HCT116 (cell line): Measurements from ENCODE around the gene CD164L2. TPM values are rescaled to one million over a fixed set of nuclear protein-coding genes. Genes with fewer than 3 reads are reported as not detected.
A peak's percentile ranks its signal among the peaks of the same experiment; 100 is the strongest.

Experiments
- ATAC-seq: fragments of 200-7000 bp; cut with Tn5 transposase; 2 replicates; pipeline ENCODE4 v1.9.1; 2020; ENCODE audit warnings: mild to moderate bottlenecking, moderate library complexity
- BruUV-seq: library from RNA; stranded (reverse); fragments of 400-500 nt; replicated peaks from 2 replicates; lab custom pipeline; 2021; lab: Mats Ljungman, UMichigan
- CTCF ChIA-PET: fragments of 300-600 bp; sonication (Branson Sonifier 250); formaldehyde crosslinking; loops from one replicate; lab custom pipeline; 2021; ENCODE audit warnings: antibody characterized with exemption; lab: Charles Lee
- POLR2A ChIA-PET: fragments of 300-600, 350-600 bp; sonication (Branson Sonifier 250); formaldehyde crosslinking; loops from one replicate; lab custom pipeline; 2021; ENCODE audit warnings: antibody characterized with exemption; lab: Charles Lee
- RAD21 ChIA-PET, 2 experiments: fragments of 300-600 bp; sonication (Branson Sonifier 250); formaldehyde crosslinking; loops; one replicate each; lab custom pipeline; 2023; ENCODE audit warnings: low total read pairs in 2 of 2; ENCODE audit not compliant: uncharacterized antibody in 2 of 2, unreplicated experiment in 2 of 2, low non-redundant PET in 1 of 2; lab: Charles Lee
- DNase-seq: peaks from one replicate; pipeline ENCODE4 v3.0.0-alpha.2; 2010; ENCODE audit warnings: low read depth, low spot score
- H2AFZ ChIP-seq: fragments of 200-600 bp; shearing (Covaris generic), sonication (generic); 2 replicates; pipeline ENCODE4 v1.6.1; 2017; ENCODE audit warnings: low read depth, mixed run types, mixed read lengths, antibody characterized with exemption, low read length; ENCODE audit not compliant: poor library complexity, severe bottlenecking
- H3K27ac ChIP-seq: 2 replicates; pipeline ENCODE4 v1.5.1; 2012; ENCODE audit warnings: low read depth, low read length
- H3K27me3 ChIP-seq: fragments of 200-600 bp; sonication (generic); 2 replicates; pipeline ENCODE4 v1.6.1; 2016; ENCODE audit warnings: mixed run types, low read length, mixed read lengths; ENCODE audit not compliant: insufficient read depth
- H3K36me3 ChIP-seq, 2 experiments: fragments of 200-500 bp in 1 of 2; fragments of 200-600 bp in 1 of 2; sonication (Bioruptor generic) in 1 of 2; sonication (generic) in 1 of 2; 2 replicates each; pipeline versions ENCODE4 v1.5.1 to v1.6.1; 2014 to 2016; ENCODE audit warnings: low read length in 2 of 2, inconsistent platforms in 1 of 2, mixed read lengths in 1 of 2, mixed run types in 1 of 2; ENCODE audit not compliant: insufficient read depth in 2 of 2, control insufficient read depth in 1 of 2
- H3K4me1 ChIP-seq, 2 experiments: fragments of 200-600 bp in 1 of 2; sonication (generic) in 1 of 2; 2 replicates each; pipeline versions ENCODE4 v1.5.1 to v1.6.1; 2012 to 2017; ENCODE audit warnings: low read length in 2 of 2, inconsistent platforms in 1 of 2, mild to moderate bottlenecking in 1 of 2, mixed read lengths in 1 of 2, mixed run types in 1 of 2, moderate library complexity in 1 of 2; ENCODE audit not compliant: insufficient read depth in 2 of 2, control insufficient read depth in 1 of 2
- H3K4me2 ChIP-seq: fragments of 200-600 bp; sonication (generic); 2 replicates; pipeline ENCODE4 v1.6.1; 2017; ENCODE audit warnings: mixed run types, low read length, mixed read lengths
- H3K4me3 ChIP-seq, 2 experiments: fragments of 200-600 bp in 1 of 2; sonication (generic) in 1 of 2; replicated peaks in 1 of 2; 2 replicates each; pipeline ENCODE4 v1.5.1; 2011 to 2016; ENCODE audit warnings: low read length in 2 of 2, control low read depth in 1 of 2, low read depth in 1 of 2, mild to moderate bottlenecking in 1 of 2, mixed read lengths in 1 of 2, mixed run types in 1 of 2
- H3K79me2 ChIP-seq: fragments of 200-600 bp; sonication (generic); 2 replicates; pipeline ENCODE4 v1.6.1; 2017; ENCODE audit warnings: mild to moderate bottlenecking, mixed run types, low read length, moderate library complexity, mixed read lengths; ENCODE audit not compliant: insufficient read depth
- H3K9ac ChIP-seq: fragments of 200-600 bp; sonication (generic); 2 replicates; pipeline ENCODE4 v1.6.1; 2016; ENCODE audit warnings: low read length, mixed read lengths
- H3K9me2 ChIP-seq: fragments of 200-600 bp; sonication (generic), shearing (Covaris generic); 2 replicates; pipeline ENCODE4 v1.6.1; 2017; ENCODE audit warnings: mixed run types, mild to moderate bottlenecking, moderate library complexity; ENCODE audit not compliant: insufficient read depth
- H3K9me3 ChIP-seq, 2 experiments: fragments of 200-500 bp in 1 of 2; fragments of 200-600 bp in 1 of 2; sonication (Bioruptor generic) in 1 of 2; sonication (generic) in 1 of 2; 2 replicates each; pipeline ENCODE4 v1.6.1; 2014 to 2017; ENCODE audit warnings: low read length in 2 of 2, mixed read lengths in 2 of 2, inconsistent platforms in 1 of 2, low read depth in 1 of 2, mild to moderate bottlenecking in 1 of 2, mixed run types in 1 of 2, moderate library complexity in 1 of 2; ENCODE audit not compliant: control insufficient read depth in 1 of 2, insufficient read depth in 1 of 2
- H4K20me1 ChIP-seq: fragments of 200-600 bp; sonication (generic), shearing (Covaris generic); 2 replicates; pipeline ENCODE4 v1.6.1; 2017; ENCODE audit warnings: mixed run types, mild to moderate bottlenecking, moderate library complexity; ENCODE audit not compliant: insufficient read depth
- FOSL1 ChIP-seq: IDR thresholded peaks from 2 replicates; pipeline ENCODE4 v1.6.1; 2012; ENCODE audit warnings: low read depth
- POLR2A ChIP-seq: IDR thresholded peaks from 2 replicates; pipeline ENCODE4 v1.7.0; 2011; ENCODE audit warnings: borderline replicate concordance; ENCODE audit not compliant: insufficient read depth, insufficient read length; ENCODE audit errors: extremely low read depth
- POLR2AphosphoS5 ChIP-seq: IDR thresholded peaks from 2 replicates; pipeline ENCODE4 v1.6.1; 2011; ENCODE audit warnings: mild to moderate bottlenecking, low read depth, low read length, moderate library complexity
- REST ChIP-seq: IDR thresholded peaks from 2 replicates; pipeline ENCODE4 v1.6.1; 2012; ENCODE audit warnings: low read depth
- SP1 ChIP-seq: IDR thresholded peaks from 2 replicates; pipeline ENCODE4 v1.6.1; 2012; ENCODE audit warnings: low read depth
- ZNF274 ChIP-seq: fragments of 200-500 bp; sonication (Bioruptor generic); IDR thresholded peaks from 2 replicates; pipeline ENCODE4 v1.6.1; 2014; ENCODE audit warnings: mild to moderate bottlenecking, low read depth, low read length, inconsistent platforms
- intact Hi-C: fragments of 100-400 bp; cut with micrococcal nuclease; formaldehyde crosslinking; loops from 2 replicates; pipeline ENCODE4 v1.10.0; 2022
- total RNA-seq: library from RNA; stranded (reverse); gene quantifications from one replicate; pipeline ENCODE4 v1.2.1, GENCODE V29; 2021; ENCODE audit not compliant: unreplicated experiment
- TF ChIP-seq, protein P1 (sequence below), 3 experiments: fragments of 200-600 bp in 1 of 3; sonication (generic) in 1 of 3; IDR thresholded peaks in 2 of 3; conservative IDR thresholded peaks in 1 of 3; 2 replicates each; pipeline ENCODE4 v1.5.1; 2012 to 2017; ENCODE audit warnings: low read depth in 2 of 3, low read length in 2 of 3, antibody characterized with exemption in 1 of 3, borderline replicate concordance in 1 of 3, control low read depth in 1 of 3, mild to moderate bottlenecking in 1 of 3, mixed read lengths in 1 of 3, mixed run types in 1 of 3, moderate library complexity in 1 of 3; ENCODE audit not compliant: insufficient read depth in 1 of 3

The CD164L2 gene
- total RNA-seq, 1 experiment from 2014 or later: 11.6 TPM

- no peak overlapping the region for H2AFZ ChIP-seq
- no peaks in the 10 kb centered on the region for H3K27me3 ChIP-seq
- no peaks in the 10 kb centered on the region for H3K79me2 ChIP-seq
- H3K4me1 ChIP-seq: peaks cover 0 to 14% of the 10 kb centered on the region in 2 experiments; a peak in 3 of 4 replicates
- no peak overlapping the region for H3K4me3 ChIP-seq
- peak; percentile 17; the same call in 1 of the 2 replicates for TF ChIP-seq POLR2AphosphoS5
- TF ChIP-seq FOSL1: no peak
- TF ChIP-seq, all 23 proteins: peak for 1
- no TSS peak for BruUV-seq
- ChIA-PET POLR2A (no interaction called here), CTCF (interaction anchor here (1.1 kb wide), 1 partner anchor 16 kb away, joined by 3 read pairs; no protein-coding TSS in a partner anchor), RAD21 (interaction anchor here in 1 of 2 experiments (0.6 kb wide), 1 partner anchor 209 kb away, joined by 4 read pairs; no protein-coding TSS in a partner anchor)
- no peaks in the 10 kb centered on the region for H3K9me2 ChIP-seq
- H3K4me2 ChIP-seq: no peak overlapping the region
- no peaks in the 10 kb centered on the region; a peak in 1 of 4 replicates for H3K36me3 ChIP-seq
- no peak overlapping the region for H3K9ac ChIP-seq
- intact Hi-C loops: no loop called here
- ATAC-seq (no peak), DNase-seq (no peak)
- no peak overlapping the region for H3K27ac ChIP-seq
- no peaks in the 10 kb centered on the region for H3K9me3 ChIP-seq
- H4K20me1 ChIP-seq: no peaks in the 10 kb centered on the region
Observed at GRCh38 chr1:27400082-27400962, 17.2 kb upstream of the CD164L2 start.

- Histone ChIP-seq H3K4me2 (no peak overlapping the region), H3K4me1 (peaks cover 5 to 23% of the 10 kb centered on the region in 2 experiments), H3K27ac (no peak overlapping the region), H3K9me3 (no peaks in the 10 kb centered on the region), H3K36me3 (peaks cover 0 to 5% of the 10 kb centered on the region in 2 experiments; a peak in 1 of 4 replicates), H3K9me2 (no peaks in the 10 kb centered on the region)
- RAD21 ChIA-PET: interaction anchor here in 1 of 2 experiments (0.6 kb wide), 1 partner anchor 209 kb away, joined by 4 read pairs; no protein-coding TSS in a partner anchor
- no TSS peak for BruUV-seq
- TF ChIP-seq FOSL1 (no peak), SP1 (no peak), ZNF274 (no peak), REST (no peak), POLR2A (no peak)
- TF ChIP-seq, protein P1, sequence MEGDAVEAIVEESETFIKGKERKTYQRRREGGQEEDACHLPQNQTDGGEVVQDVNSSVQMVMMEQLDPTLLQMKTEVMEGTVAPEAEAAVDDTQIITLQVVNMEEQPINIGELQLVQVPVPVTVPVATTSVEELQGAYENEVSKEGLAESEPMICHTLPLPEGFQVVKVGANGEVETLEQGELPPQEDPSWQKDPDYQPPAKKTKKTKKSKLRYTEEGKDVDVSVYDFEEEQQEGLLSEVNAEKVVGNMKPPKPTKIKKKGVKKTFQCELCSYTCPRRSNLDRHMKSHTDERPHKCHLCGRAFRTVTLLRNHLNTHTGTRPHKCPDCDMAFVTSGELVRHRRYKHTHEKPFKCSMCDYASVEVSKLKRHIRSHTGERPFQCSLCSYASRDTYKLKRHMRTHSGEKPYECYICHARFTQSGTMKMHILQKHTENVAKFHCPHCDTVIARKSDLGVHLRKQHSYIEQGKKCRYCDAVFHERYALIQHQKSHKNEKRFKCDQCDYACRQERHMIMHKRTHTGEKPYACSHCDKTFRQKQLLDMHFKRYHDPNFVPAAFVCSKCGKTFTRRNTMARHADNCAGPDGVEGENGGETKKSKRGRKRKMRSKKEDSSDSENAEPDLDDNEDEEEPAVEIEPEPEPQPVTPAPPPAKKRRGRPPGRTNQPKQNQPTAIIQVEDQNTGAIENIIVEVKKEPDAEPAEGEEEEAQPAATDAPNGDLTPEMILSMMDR (IDR thresholded peaks at IDR 0.05 in 2 of 3, conservative IDR thresholded peaks at IDR 0.05 in 1 of 3; ENCODE audit: borderline replicate concordance in 1 of 3, insufficient read depth in 1 of 3, low read depth in 2 of 3, low read length in 2 of 3): no peak
- TF ChIP-seq, all 23 proteins: peak for 0
- POLR2A ChIA-PET: no interaction called here
- H3K27me3 ChIP-seq: no peaks in the 10 kb centered on the region
- intact Hi-C loops: loop anchor here (5.0 kb wide), 1 partner anchor 263 kb away; no protein-coding TSS in a partner anchor
- no peak overlapping the region for H3K9ac ChIP-seq
- no peak overlapping the region for H3K4me3 ChIP-seq
- no peaks in the 10 kb centered on the region for H4K20me1 ChIP-seq
- no peak overlapping the region for H2AFZ ChIP-seq
- ATAC-seq (no peak), DNase-seq (no peak)
- H3K79me2 ChIP-seq: peaks cover 5% of the 10 kb centered on the region; the same call in 1 of the 2 replicates
- CTCF ChIA-PET: no interaction called here
Observed at GRCh38 chr1:27399251-27400025, 16.3 kb upstream of the CD164L2 start.
